Measurements from ENCODE around the gene SNX20.

The SNX20 gene, protein sequence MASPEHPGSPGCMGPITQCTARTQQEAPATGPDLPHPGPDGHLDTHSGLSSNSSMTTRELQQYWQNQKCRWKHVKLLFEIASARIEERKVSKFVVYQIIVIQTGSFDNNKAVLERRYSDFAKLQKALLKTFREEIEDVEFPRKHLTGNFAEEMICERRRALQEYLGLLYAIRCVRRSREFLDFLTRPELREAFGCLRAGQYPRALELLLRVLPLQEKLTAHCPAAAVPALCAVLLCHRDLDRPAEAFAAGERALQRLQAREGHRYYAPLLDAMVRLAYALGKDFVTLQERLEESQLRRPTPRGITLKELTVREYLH

DNA sequence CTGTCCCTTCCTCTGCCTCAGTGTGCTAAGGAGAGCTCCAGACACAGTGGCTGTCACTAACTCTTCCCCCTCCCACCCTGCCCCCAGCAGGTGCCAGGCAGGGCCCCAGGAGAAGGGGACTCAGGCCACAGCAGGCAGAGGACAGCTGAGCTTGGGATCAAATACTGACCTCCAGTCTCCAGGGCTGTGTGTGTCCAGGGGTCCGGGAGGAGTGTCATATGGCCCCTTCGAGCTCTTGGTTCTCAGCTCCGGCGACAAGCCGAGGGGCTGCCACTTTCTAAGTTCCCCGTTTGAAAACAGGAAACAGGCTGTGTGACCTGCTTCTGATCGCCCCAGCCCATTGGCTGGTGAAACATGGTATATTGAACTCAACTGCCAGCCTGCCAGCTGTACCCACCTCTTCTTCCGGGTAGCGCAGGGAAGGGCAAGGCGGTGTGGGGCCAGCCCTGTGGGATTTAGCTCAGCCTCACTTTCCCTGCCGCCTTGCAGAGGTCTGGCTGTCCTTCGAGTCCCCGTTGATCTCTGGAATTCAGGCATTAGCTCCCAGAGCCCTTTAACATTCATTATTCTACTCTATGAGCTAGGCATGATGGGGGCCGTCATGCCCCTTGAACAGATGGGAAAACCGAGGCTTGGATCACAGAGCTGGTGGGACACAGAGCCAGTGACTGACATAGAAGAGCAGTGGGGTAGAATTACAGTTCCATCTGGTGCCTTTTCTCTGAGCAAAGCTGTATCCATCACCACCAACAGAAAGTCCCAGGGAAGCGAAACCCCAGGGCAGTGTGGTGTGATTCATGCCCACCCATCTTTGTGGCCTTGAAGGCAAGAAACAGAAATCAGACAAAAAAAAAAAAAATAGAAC, at the start of gene SNX20:
TSS of gene SNX20 (minus strand) at position 292 of the 865 bp plus-strand sequence. CDS start 3,786 bp downstream, outside the sequence.
- CTCF ChIA-PET = interaction anchor here (1.0 to 7.8 kb wide), 4 partner anchors 9 to 125 kb away, joined by 3 to 141 read pairs (median 26); no protein-coding TSS in a partner anchor
- Mint-ChIP-seq H3K27ac (peak within 1 kb of the TSS; percentile 91), H3K4me1 (peaks cover 90% of the 10 kb centered on the region), H3K27me3 (no peaks in the 10 kb centered on the region), H3K36me3 (peaks cover 41% of the 10 kb centered on the region), H3K9me3 (no peaks in the 10 kb centered on the region), H3K4me3 (peak within 1 kb of the TSS; percentile 92)
- DNase-seq = peak; percentile 82

DNA sequence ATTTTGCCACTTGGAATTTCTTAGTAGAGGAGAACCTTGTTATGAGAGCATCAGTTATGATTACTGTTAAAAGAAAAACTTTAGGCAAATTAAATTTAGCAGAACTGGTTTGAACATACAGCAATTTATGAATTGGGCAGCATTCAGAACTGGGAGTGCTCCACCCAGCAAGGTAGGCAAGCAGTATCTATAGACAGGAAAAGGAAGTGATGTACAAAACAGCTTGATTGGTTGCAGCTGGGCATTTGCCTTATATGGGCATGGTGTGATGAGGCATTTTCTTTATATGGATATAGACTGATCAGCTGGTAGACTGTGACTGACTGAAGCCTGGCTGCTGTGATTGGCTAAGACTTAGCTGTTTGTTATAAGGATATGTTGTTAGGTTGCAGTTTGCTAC, 43.2 kb upstream of the SNX20 start:
- Mint-ChIP-seq H3K4me3 (no peak overlapping the region), H3K4me1 (peaks cover 20% of the 10 kb centered on the region), H3K27ac (no peak overlapping the region), H3K27me3 (no peaks in the 10 kb centered on the region), H3K9me3 (peaks cover 38% of the 10 kb centered on the region), H3K36me3 (peaks cover 41% of the 10 kb centered on the region)
- CTCF ChIA-PET = interaction anchor here (0.6 kb wide), 1 partner anchor 33 kb away, joined by 5 read pairs; no protein-coding TSS in a partner anchor
- DNase-seq = no peak

DNA sequence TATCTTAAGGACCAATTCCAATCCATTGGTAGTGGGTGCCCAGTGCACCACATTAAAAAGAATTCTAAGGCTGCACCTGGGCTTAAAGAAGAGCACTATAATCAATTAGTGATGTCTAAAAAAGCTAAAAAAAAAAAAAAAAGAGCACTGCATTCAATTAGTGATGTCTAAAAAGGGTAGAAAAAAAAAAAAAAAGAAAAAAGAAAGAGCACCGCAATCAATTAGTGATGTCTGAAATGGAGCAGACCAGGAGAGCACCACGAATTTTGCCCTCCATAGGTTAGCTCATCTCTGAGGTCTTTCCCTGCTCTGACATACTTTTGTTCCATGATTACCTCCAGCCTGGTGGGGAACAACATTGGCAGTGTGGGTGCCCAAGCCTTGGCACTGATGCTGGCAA, 41.8 kb upstream of the SNX20 start:
- Mint-ChIP-seq H3K27ac (no peak overlapping the region), H3K36me3 (peaks cover 39% of the 10 kb centered on the region), H3K27me3 (no peaks in the 10 kb centered on the region), H3K4me3 (no peak overlapping the region), H3K9me3 (peaks cover 34% of the 10 kb centered on the region), H3K4me1 (peaks cover 25% of the 10 kb centered on the region)
- DNase-seq = no peak
- CTCF ChIA-PET = no interaction called here

DNA sequence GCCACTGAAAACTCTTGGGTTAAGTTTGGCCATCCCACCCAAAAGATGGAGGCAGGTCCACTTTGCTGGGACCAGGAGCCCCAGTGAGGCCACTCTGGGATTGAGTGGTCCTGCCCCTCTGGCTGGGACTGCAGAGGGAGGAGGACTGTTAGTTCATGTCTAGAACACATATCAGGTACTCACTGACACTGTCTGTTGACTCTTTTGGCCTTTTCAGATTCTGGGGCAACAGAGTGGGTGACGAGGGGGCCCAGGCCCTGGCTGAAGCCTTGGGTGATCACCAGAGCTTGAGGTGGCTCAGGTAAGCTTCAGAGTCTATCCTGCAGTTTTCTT, 41.3 kb upstream of the SNX20 start:
- Mint-ChIP-seq H3K4me1 (peaks cover 28% of the 10 kb centered on the region), H3K27me3 (no peaks in the 10 kb centered on the region), H3K36me3 (peaks cover 39% of the 10 kb centered on the region), H3K27ac (no peak overlapping the region), H3K9me3 (peaks cover 34% of the 10 kb centered on the region), H3K4me3 (no peak overlapping the region)
- CTCF ChIA-PET = no interaction called here
- DNase-seq = no peak

DNA sequence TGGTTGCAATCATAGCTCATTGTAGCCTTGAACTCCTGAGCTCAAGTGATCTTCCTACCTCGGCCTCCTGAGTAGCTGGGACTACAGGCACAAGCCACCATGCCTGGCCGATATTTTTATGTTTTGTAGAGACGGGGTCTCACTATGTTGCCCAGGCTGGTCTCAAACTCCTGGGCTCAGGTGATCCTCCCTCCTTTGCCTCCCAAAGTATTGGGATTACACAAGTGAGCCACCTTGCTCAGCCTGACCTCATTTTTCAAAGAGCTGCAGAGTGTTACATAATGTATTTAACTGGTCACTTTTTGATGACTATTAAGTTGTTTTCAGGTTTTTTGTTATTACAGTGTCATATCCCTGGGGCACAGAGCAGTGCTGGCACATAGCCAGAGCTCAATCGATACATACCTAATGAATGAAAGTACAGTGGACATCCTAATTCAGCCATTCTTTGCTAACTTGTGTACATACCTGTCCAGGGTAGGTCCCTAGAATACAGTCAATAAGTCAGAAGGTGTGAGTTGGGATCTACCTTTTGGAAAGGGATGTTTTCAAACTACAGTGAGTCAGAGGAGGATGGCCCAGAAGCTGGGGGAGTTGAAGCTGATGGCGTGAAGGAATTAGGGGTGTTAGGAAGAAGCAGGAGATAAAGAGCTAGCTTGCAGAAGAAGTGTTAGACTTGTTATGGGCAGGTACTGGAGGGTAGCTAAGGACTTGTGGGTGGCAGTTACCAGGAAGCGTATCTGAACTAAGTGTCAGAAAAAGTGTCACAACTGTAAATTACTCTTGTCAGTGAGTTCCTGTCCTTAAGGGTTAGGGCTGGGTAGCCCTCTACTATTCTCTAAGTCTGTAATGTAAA, 40.7 kb upstream of the SNX20 start:
- peaks cover 33% of the 10 kb centered on the region for H3K4me1 Mint-ChIP-seq
- CTCF ChIA-PET = interaction anchor here (1.3 to 1.9 kb wide), 2 partner anchors 29 to 50 kb away, joined by 4 to 5 read pairs; no protein-coding TSS in a partner anchor
- no peak for DNase-seq
- no peak overlapping the region for H3K4me3 Mint-ChIP-seq
- peaks cover 34% of the 10 kb centered on the region for H3K9me3 Mint-ChIP-seq
- H3K36me3 Mint-ChIP-seq = peaks cover 39% of the 10 kb centered on the region
- no peaks in the 10 kb centered on the region for H3K27me3 Mint-ChIP-seq
- H3K27ac Mint-ChIP-seq = no peak overlapping the region

DNA sequence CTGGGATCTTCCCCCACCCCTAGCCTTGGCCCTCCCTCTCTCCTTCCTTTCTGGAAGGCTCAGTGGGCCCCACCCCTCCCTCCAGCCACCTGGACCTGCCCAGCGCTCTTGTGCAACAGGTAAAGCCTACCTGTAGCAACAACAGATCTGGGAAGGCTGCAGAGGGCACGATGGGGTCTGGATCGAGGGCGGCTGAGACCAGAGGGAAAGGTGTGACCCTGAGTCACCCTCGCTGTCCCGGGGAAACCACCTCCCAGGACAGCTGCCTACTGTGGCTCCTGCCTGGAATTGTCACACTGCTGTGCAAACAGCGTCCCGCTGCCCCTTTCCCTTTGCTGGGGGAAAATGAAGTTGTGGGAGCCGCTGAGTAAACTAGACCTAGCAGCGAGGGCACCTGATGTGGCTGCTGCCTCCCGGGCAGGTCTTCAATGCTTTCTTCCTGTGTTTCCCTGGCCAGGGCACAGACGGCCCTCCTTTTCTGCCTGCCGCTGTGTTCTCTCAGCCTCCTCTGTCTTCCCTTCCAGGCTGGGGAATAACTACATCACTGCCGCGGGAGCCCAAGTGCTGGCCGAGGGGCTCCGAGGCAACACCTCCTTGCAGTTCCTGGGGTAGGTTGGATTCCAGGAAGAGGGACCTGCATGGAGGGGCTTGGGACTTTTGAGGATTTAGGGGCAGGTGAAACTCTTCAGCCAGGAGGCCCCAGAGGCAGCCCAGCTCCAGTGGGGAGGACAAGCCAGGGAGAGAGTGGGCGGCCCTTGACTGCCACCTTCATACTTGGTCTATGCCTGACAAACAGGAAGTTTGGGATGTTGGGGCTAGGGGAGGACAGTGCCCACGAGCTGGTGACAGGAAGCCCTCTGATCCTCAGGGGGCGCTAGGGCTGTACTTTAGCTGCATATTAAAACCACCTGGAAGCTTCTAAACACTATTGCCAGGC, 38.6 kb upstream of the SNX20 start:
- H3K4me3 Mint-ChIP-seq = no peak overlapping the region
- peak; percentile 46 for DNase-seq
- H3K27ac Mint-ChIP-seq = no peak overlapping the region

DNA sequence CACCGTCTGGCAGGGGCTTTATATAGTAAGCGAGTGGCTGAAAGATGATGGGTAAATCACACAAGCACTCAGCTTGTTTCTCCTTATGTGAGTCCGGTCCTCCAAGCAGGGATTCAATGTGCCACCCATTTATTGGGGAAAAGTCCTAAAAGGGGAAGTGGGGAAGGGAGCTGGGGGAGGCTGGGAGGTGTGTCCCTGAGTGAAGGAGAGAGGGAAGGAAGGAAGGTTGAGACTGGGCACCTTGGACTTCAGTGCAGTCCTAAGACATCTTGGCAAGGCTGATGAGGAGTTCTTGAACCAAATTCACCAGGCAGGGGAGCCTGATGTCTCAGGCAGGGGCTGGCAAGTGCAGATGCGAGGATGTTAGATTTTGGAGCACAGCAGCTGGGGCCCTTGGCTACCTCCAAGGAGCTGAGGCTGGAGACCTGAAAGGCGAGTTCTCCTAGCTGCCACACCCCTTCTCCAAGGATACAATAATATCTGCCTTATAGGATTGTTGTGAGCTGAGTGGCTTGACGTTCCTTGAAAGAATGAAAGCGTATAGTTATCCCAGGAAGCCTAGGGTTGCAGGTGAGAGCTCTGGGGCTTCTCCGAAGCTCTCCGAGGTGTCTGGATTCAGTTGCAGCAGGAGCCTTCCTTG, 37.8 kb upstream of the SNX20 start:
- Mint-ChIP-seq H3K27ac (no peak overlapping the region), H3K36me3 (peaks cover 17% of the 10 kb centered on the region), H3K9me3 (peaks cover 16% of the 10 kb centered on the region), H3K27me3 (no peaks in the 10 kb centered on the region), H3K4me3 (no peak overlapping the region), H3K4me1 (peaks cover 26% of the 10 kb centered on the region)
- CTCF ChIA-PET = interaction anchor here (1.0 to 2.4 kb wide), 4 partner anchors 12 to 87 kb away, joined by 3 to 10 read pairs (median 5); no protein-coding TSS in a partner anchor
- no peak for DNase-seq

More for the DNA sequence above, 38.6 kb upstream of the SNX20 start:
- H3K4me1 Mint-ChIP-seq = peaks cover 33% of the 10 kb centered on the region
- peaks cover 25% of the 10 kb centered on the region for H3K36me3 Mint-ChIP-seq
- CTCF ChIA-PET = interaction anchor here (1.1 to 2.4 kb wide), 7 partner anchors 11 to 87 kb away, joined by 3 to 10 read pairs (median 4); no protein-coding TSS in a partner anchor
- H3K9me3 Mint-ChIP-seq = peaks cover 24% of the 10 kb centered on the region
- H3K27me3 Mint-ChIP-seq = no peaks in the 10 kb centered on the region

DNA sequence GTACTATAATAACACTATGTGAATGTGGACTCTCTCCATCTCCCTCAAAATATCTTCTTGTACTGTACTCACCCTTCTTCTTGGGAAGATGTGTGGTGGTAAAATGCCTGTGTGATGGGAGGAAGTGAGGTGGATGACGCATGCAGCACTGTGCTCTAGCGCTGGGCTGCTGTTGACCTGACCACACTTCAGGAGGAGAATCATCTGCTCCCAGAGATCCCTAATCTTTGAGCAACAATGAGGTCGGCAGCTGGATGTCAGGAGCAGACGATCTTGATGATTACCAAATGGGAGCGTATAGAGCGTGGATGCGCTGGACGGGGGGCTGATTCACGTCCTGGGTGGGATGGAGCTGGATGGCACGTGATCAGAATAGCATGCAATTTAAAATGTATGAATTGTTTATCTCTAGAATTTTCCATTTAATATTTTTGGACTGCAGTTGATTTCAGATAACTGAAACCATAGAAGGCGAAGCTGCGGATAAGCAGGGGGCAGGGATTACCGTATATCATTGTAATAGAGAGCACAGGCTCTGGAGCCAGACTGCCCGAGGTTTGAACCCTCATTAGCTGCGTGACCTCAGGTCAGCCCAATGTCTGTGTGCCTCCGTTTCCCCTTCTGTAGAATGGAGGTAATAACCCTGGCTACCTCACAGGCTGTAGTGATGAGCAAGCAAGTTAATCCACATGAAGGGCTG, 37.1 kb upstream of the SNX20 start:
- Mint-ChIP-seq H3K36me3 (peaks cover 11% of the 10 kb centered on the region), H3K9me3 (peaks cover 10% of the 10 kb centered on the region), H3K4me1 (peaks cover 25% of the 10 kb centered on the region), H3K4me3 (no peak overlapping the region), H3K27ac (no peak overlapping the region), H3K27me3 (no peaks in the 10 kb centered on the region)
- CTCF ChIA-PET = interaction anchor here (1.0 to 2.4 kb wide), 3 partner anchors 12 to 41 kb away, joined by 3 to 10 read pairs (median 4); no protein-coding TSS in a partner anchor
- DNase-seq = no peak

DNA sequence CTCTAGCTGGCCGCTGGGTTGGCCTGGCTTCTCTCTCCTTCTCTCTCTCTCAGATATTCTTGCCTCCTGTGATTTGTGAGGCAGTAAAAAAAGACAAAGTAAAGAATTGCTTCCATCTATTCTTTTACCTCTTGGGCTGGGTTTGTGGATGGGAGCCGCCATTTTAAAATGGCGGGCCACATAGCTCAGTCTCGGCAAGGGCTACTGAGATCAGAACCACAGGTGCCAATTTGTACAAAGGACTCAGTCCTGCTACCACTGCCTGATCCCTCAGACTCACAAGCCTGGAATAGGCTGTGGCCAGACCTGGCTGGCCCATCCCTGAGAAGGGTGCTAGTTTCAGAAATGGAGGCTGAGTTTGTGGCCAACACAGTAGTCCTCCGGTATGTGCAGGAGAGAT, 36.4 kb upstream of the SNX20 start:
- peaks cover 4% of the 10 kb centered on the region for H3K36me3 Mint-ChIP-seq
- H3K9me3 Mint-ChIP-seq = peaks cover 4% of the 10 kb centered on the region
- no peak for DNase-seq
- CTCF ChIA-PET = interaction anchor here (1.6 to 1.7 kb wide), 2 partner anchors 14 to 50 kb away, joined by 4 to 6 read pairs; no protein-coding TSS in a partner anchor
- peaks cover 26% of the 10 kb centered on the region for H3K4me1 Mint-ChIP-seq
- H3K27me3 Mint-ChIP-seq = no peaks in the 10 kb centered on the region
- H3K27ac Mint-ChIP-seq = no peak overlapping the region
- H3K4me3 Mint-ChIP-seq = no peak overlapping the region

DNA sequence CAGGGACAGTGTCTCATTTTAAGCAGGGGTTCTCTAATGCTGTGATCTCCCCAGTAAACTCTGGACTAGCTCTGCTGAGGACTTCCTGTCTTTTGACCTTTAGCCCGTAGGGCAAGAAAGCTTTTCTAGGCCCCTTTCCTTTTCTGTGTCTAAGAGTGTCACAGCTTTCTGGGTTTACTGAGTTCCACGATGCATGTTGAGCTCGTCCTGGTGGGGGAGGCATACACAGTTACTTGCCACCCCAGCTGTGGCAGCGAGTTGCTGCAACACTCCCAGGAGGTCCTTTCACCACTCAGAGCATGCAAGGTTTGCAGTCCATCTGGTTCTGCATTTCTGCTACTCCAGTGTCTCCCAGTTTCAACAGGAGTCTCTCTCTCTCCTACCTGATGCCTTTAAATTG, 36.0 kb upstream of the SNX20 start:
- DNase-seq = no peak
- peaks cover 5% of the 10 kb centered on the region for H3K36me3 Mint-ChIP-seq
- H3K4me1 Mint-ChIP-seq = peaks cover 26% of the 10 kb centered on the region
- no peak overlapping the region for H3K27ac Mint-ChIP-seq
- no peak overlapping the region for H3K4me3 Mint-ChIP-seq
- H3K27me3 Mint-ChIP-seq = no peaks in the 10 kb centered on the region
- CTCF ChIA-PET = interaction anchor here (1.6 to 1.7 kb wide), 2 partner anchors 14 to 50 kb away, joined by 4 to 6 read pairs; no protein-coding TSS in a partner anchor
- H3K9me3 Mint-ChIP-seq = peaks cover 3% of the 10 kb centered on the region

DNA sequence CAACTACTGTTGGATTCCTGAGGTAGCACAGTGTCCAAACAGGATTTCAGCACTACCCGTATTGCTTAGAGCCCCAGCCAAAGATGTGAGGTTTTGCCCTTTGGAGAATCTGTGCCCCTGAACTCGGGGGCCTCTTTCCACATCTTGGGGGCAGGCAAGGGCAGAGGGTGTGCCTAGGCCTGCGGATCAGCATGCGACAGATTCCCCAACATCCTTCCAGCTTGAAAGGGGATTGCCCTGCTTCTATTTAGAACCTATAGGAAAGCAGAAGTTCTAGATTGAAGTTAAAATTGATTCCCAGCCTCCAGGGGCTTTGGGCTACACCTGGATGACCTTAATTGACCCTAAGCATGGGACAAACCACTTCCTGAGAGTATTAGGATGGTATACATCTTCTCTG, 31.8 kb upstream of the SNX20 start:
- H3K27me3 Mint-ChIP-seq = no peaks in the 10 kb centered on the region
- H3K27ac Mint-ChIP-seq = no peak overlapping the region
- H3K36me3 Mint-ChIP-seq = peaks cover 2% of the 10 kb centered on the region
- H3K4me1 Mint-ChIP-seq = peaks cover 32% of the 10 kb centered on the region
- no peak overlapping the region for H3K4me3 Mint-ChIP-seq
- CTCF ChIA-PET = no interaction called here
- DNase-seq = no peak
- H3K9me3 Mint-ChIP-seq = no peaks in the 10 kb centered on the region

DNA sequence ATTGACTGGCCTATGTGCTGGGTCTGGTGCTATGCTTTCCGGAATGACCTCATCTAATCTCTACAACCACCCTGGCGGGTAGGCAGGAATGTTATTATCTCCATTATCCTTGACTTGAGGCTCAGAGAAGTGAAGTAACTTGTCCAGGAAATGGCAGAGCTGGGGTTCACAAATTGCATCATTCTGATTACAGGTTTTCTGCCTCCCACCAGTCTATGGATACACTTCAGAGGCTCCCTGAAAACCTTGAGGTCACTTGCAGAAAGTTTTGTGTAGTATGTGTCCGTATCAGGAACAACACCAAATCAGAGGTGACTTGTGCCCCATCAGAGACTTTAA, 31.4 kb upstream of the SNX20 start:
- Mint-ChIP-seq H3K27ac (no peak overlapping the region), H3K27me3 (no peaks in the 10 kb centered on the region), H3K9me3 (no peaks in the 10 kb centered on the region), H3K4me3 (no peak overlapping the region), H3K36me3 (peaks cover 2% of the 10 kb centered on the region), H3K4me1 (peaks cover 32% of the 10 kb centered on the region)
- CTCF ChIA-PET = no interaction called here
- DNase-seq = no peak
